CD4-positive, alpha-beta memory T cell (primary cell): ENCODE data around the gene SLITRK6. TPM values are rescaled to one million over a fixed set of nuclear protein-coding genes. Genes with fewer than 3 reads are reported as not detected.
"Not testable (repeated sequence)": the region's sequence is repeated elsewhere in the genome, so short reads cannot be mapped to it uniquely, and the experiment has no call there.

Experiments
- CTCF ChIA-PET: fragments of 350-600 bp; sonication (Branson Sonifier 250); formaldehyde crosslinking; loops from one replicate; lab custom pipeline; 2021; ENCODE audit warnings: inconsistent platforms; ENCODE audit not compliant: partially characterized antibody; lab: Charles Lee
- POLR2A ChIA-PET: fragments of 350-600 bp; sonication (Branson Sonifier 250); formaldehyde crosslinking; loops from one replicate; lab custom pipeline; 2021; ENCODE audit not compliant: partially characterized antibody; lab: Charles Lee
- DNase-seq, 5 donors: peaks; one replicate each; pipeline versions ENCODE4 v3.0.0 to v3.0.0-alpha.2; 2020 to 2022; ENCODE audit warnings: mixed read lengths in 1 of 5
- H3K27ac ChIP-seq: one replicate; pipeline ENCODE4 v1.7.0; 2013; ENCODE audit warnings: low read depth, low read length
- H3K27me3 ChIP-seq: 2 replicates; pipeline ENCODE4 v1.7.0; 2013; ENCODE audit warnings: mild to moderate bottlenecking, low read length, moderate library complexity; ENCODE audit not compliant: insufficient read depth
- H3K36me3 ChIP-seq: 2 replicates; pipeline ENCODE4 v1.7.0; 2013; ENCODE audit warnings: mild to moderate bottlenecking, low read length, moderate library complexity; ENCODE audit not compliant: insufficient read depth
- H3K4me1 ChIP-seq: 2 replicates; pipeline ENCODE4 v1.7.0; 2013; ENCODE audit warnings: mild to moderate bottlenecking, low read length, moderate library complexity; ENCODE audit not compliant: insufficient read depth
- H3K4me3 ChIP-seq, 2 donors: one replicate each; pipeline ENCODE4 v1.7.0; 2013; ENCODE audit warnings: low read length in 2 of 2, mild to moderate bottlenecking in 1 of 2
- H3K9me3 ChIP-seq, 2 donors: one replicate each; pipeline ENCODE4 v1.7.0; 2013; ENCODE audit warnings: low read length in 2 of 2, control low read depth in 1 of 2; ENCODE audit not compliant: control insufficient read depth in 1 of 2
- H3K27ac Mint-ChIP-seq, 7 donors: one replicate each; pipeline ENCODE4 v1.8.0; 2020 to 2021; ENCODE audit warnings: mixed read lengths in 7 of 7, mild to moderate bottlenecking in 6 of 7, inconsistent platforms in 3 of 7, moderate library complexity in 3 of 7
- H3K27me3 Mint-ChIP-seq, 2 donors: one replicate each; pipeline ENCODE4 v1.8.0; 2020 to 2021; ENCODE audit warnings: mixed read lengths in 2 of 2
- H3K36me3 Mint-ChIP-seq, 2 donors: one replicate each; pipeline ENCODE4 v1.8.0; 2020 to 2021; ENCODE audit warnings: mixed read lengths in 2 of 2, inconsistent platforms in 1 of 2, mild to moderate bottlenecking in 1 of 2
- H3K4me1 Mint-ChIP-seq, 4 donors: one replicate each; pipeline ENCODE4 v1.8.0; 2020 to 2021; ENCODE audit warnings: mixed read lengths in 4 of 4, mild to moderate bottlenecking in 1 of 4
- H3K4me3 Mint-ChIP-seq, 8 donors: one replicate each; pipeline ENCODE4 v1.8.0; 2020 to 2021; ENCODE audit warnings: mixed read lengths in 8 of 8, mild to moderate bottlenecking in 7 of 8, moderate library complexity in 6 of 8, inconsistent platforms in 3 of 8
- H3K9me3 Mint-ChIP-seq, 8 donors: one replicate each; pipeline ENCODE4 v1.8.0; 2020 to 2021; ENCODE audit warnings: mixed read lengths in 8 of 8, mild to moderate bottlenecking in 5 of 8, inconsistent platforms in 3 of 8, moderate library complexity in 1 of 8
- intact Hi-C: fragments of 100-400 bp; cut with micrococcal nuclease; formaldehyde crosslinking; loops from one replicate; pipeline ENCODE4 v1.15.1; 2023
- polyA plus RNA-seq, 2 donors: library from polyadenylated mRNA; unstranded; fragments of 300-500 nt; fragmentation: Illumina TruSeq; gene quantifications; one replicate each; pipeline ENCODE4 v1.2.3, GENCODE V29; 2021
- total RNA-seq, 2 experiments: library from RNA; stranded (reverse); gene quantifications; one replicate each; pipeline ENCODE4 v1.2.3, GENCODE V29; 2021

SLITRK6 gene
- total and polyA plus RNA-seq, 4 experiments from 2014 or later, result not detected

DNA sequence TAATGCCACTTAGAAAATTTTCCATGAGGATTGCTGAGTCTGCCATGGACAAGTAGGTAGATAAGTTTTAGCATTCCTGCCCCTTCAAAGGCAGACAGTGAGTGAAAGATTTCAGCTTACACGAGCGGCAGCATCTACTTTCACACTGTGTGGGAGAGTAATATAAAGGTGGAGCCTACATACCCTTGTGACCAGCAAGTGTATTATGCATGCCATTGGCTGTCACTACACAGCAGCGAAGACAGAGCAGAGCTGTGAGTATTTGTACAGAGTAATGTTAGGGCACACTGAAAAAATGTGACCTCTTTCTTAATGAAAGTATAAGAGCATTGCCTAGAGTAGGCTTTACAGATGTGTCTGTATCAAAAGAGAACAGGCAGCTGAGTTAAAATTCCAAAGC, 14.0 kb downstream of the SLITRK6 start:
- POLR2A ChIA-PET, result no interaction called here
- Histone ChIP-seq H3K36me3 (no peaks in the 10 kb centered on the region), H3K27ac (no peak overlapping the region), H3K4me3 (no peak overlapping the region), H3K4me1 (no peaks in the 10 kb centered on the region), H3K9me3 (no peaks in the 10 kb centered on the region), H3K27me3 (no peaks in the 10 kb centered on the region)
- no peak for DNase-seq
- Mint-ChIP-seq H3K36me3 (no peaks in the 10 kb centered on the region), H3K4me1 (no peaks in the 10 kb centered on the region), H3K27ac (no peak overlapping the region), H3K4me3 (no peak overlapping the region), H3K9me3 (peaks cover 0 to 2% (median 0%) of the 10 kb centered on the region in 8 donors), H3K27me3 (no peaks in the 10 kb centered on the region)
- intact Hi-C loops, result no loop called here
- CTCF ChIA-PET, result no interaction called here

GRCh38 chr13:85772367-85772766, 26.9 kb downstream of the SLITRK6 start:
- Mint-ChIP-seq H3K9me3 (peaks cover 0 to 10% (median 2%) of the 10 kb centered on the region in 8 donors), H3K4me1 (no peaks in the 10 kb centered on the region), H3K27ac (no peak overlapping the region), H3K4me3 (no peak overlapping the region), H3K36me3 (no peaks in the 10 kb centered on the region), H3K27me3 (no peaks in the 10 kb centered on the region)
- ChIA-PET CTCF (no interaction called here), POLR2A (no interaction called here)
- Histone ChIP-seq H3K9me3 (no peaks in the 10 kb centered on the region), H3K4me1 (no peaks in the 10 kb centered on the region), H3K27me3 (no peaks in the 10 kb centered on the region), H3K27ac (no peak overlapping the region), H3K4me3 (no peak overlapping the region), H3K36me3 (no peaks in the 10 kb centered on the region)
- intact Hi-C loops, result no loop called here
- no peak for DNase-seq

DNA sequence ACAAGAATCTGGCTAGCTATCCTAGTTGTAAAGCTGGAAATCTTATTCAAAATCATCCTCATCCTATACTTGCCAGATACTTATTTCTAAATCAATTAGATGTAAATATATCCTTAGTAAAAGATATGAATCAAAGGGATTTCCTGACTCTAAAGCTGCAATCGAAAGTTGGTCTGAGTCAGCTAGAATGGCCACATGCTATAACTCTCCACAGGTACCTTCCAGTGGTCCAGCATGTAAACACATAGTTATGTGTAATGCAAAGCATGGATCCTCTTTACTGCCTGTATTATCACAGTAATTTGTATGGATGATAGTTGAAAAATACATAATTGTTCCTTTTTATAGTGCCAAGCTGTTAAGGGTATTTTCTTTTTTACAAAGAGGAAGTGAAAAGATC, 27.4 kb downstream of the SLITRK6 start:
- no peaks in the 10 kb centered on the region for H3K4me1 Mint-ChIP-seq
- Histone ChIP-seq H3K4me1 (no peaks in the 10 kb centered on the region), H3K27me3 (no peaks in the 10 kb centered on the region), H3K4me3 (no peak overlapping the region), H3K36me3 (no peaks in the 10 kb centered on the region), H3K27ac (no peak overlapping the region), H3K9me3 (no peaks in the 10 kb centered on the region)
- ChIA-PET CTCF (no interaction called here), POLR2A (no interaction called here)
- H3K4me3 Mint-ChIP-seq, result no peak overlapping the region
- intact Hi-C loops, result no loop called here
- no peaks in the 10 kb centered on the region for H3K27me3 Mint-ChIP-seq
- H3K27ac Mint-ChIP-seq, result no peak overlapping the region
- H3K9me3 Mint-ChIP-seq, result peaks cover 0 to 10% (median 2%) of the 10 kb centered on the region in 8 donors
- no peak for DNase-seq
- H3K36me3 Mint-ChIP-seq, result no peaks in the 10 kb centered on the region

DNA sequence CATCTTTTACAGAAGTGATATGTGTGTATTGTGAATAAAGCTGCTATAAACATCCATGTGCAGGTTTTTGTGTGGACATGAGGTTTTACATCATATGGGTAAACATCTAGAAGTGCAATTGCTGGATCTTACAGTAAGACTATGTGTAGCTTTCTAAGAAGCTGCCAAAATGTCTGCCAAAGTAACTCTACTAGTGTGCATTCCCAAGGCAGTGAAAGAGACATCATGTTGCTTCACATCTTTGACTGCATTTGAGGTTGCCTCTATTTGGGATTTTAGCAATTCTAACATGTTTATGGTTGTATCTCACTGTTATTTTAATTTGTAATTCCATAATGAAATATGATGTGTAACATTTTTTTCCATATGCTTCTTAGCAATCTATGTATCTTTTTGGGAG, 30.3 kb downstream of the SLITRK6 start:
- H3K9me3 ChIP-seq, result no peaks in the 10 kb centered on the region
- no peaks in the 10 kb centered on the region for H3K27me3 ChIP-seq
- H3K27me3 Mint-ChIP-seq, result no peaks in the 10 kb centered on the region
- H3K4me3 ChIP-seq, result no peak overlapping the region
- ChIA-PET POLR2A (no interaction called here), CTCF (no interaction called here)
- H3K36me3 Mint-ChIP-seq, result no peaks in the 10 kb centered on the region
- no peak overlapping the region for H3K27ac Mint-ChIP-seq
- intact Hi-C loops, result no loop called here
- H3K36me3 ChIP-seq, result no peaks in the 10 kb centered on the region
- H3K9me3 Mint-ChIP-seq, result peaks cover 0 to 7% (median 2%) of the 10 kb centered on the region in 8 donors
- no peak overlapping the region for H3K4me3 Mint-ChIP-seq
- H3K27ac ChIP-seq, result no peak overlapping the region
- no peaks in the 10 kb centered on the region for H3K4me1 ChIP-seq
- no peak for DNase-seq
- no peaks in the 10 kb centered on the region for H3K4me1 Mint-ChIP-seq

GRCh38 chr13:85755123-85755522, 44.1 kb downstream of the SLITRK6 start:
- POLR2A ChIA-PET, result no interaction called here
- intact Hi-C loops, result no loop called here

GRCh38 chr13:85743201-85743770, 55.9 kb downstream of the SLITRK6 start:
- POLR2A ChIA-PET, H3K9me3 Mint-ChIP-seq, H3K4me3 ChIP-seq, H3K27ac Mint-ChIP-seq, H3K36me3 ChIP-seq, H3K4me1 Mint-ChIP-seq, intact Hi-C loops, H3K36me3 Mint-ChIP-seq, H3K4me3 Mint-ChIP-seq, H3K4me1 ChIP-seq, H3K27me3 ChIP-seq, CTCF ChIA-PET, DNase-seq, H3K9me3 ChIP-seq, H3K27ac ChIP-seq, H3K27me3 Mint-ChIP-seq: not testable (repeated sequence)

More at GRCh38 chr13:85755123-85755522, 44.1 kb downstream of the SLITRK6 start:
- H3K27me3 Mint-ChIP-seq, result no peaks in the 10 kb centered on the region
- no peaks in the 10 kb centered on the region for H3K36me3 Mint-ChIP-seq
- CTCF ChIA-PET, result no interaction called here
- no peaks in the 10 kb centered on the region for H3K4me1 Mint-ChIP-seq
- no peak overlapping the region for H3K4me3 Mint-ChIP-seq
- no peak for DNase-seq
- H3K9me3 Mint-ChIP-seq, result peaks cover 0 to 6% (median 0%) of the 10 kb centered on the region in 8 donors
- no peak overlapping the region for H3K4me3 ChIP-seq
- H3K4me1 ChIP-seq, result no peaks in the 10 kb centered on the region
- no peak overlapping the region for H3K27ac Mint-ChIP-seq
- no peaks in the 10 kb centered on the region for H3K27me3 ChIP-seq
- no peaks in the 10 kb centered on the region for H3K36me3 ChIP-seq
- H3K9me3 ChIP-seq, result no peaks in the 10 kb centered on the region
- no peak overlapping the region for H3K27ac ChIP-seq
